Measurements from ENCODE around the gene DCUN1D1.

DCUN1D1 gene

GRCh38 chr3:182892226-182892625 lies 88.1 kb downstream of the DCUN1D1 start:
- DNase-seq (ENCODE audit: low read depth) = no peak

GRCh38 chr3:182891364-182891763 lies 89.0 kb downstream of the DCUN1D1 start:
- DNase-seq (ENCODE audit: low read depth) = no peak

- DNase-seq (ENCODE audit: low read depth) = no peak
Observed at GRCh38 chr3:182889948-182890629, 90.2 kb downstream of the DCUN1D1 start.
